PC-3 (cell line): ENCODE measurements around the gene POP4. TPM values are rescaled to one million over a fixed set of nuclear protein-coding genes. Genes with fewer than 3 reads are reported as not detected.

ENCODE experiments used
- ATAC-seq: fragments of 200-7000 bp; cut with Tn5 transposase; 2 replicates; pipeline ENCODE4 v1.9.1; 2020; ENCODE audit warnings: mild to moderate bottlenecking, moderate library complexity
- BruUV-seq: library from RNA; stranded (reverse); fragments of 400-500 nt; replicated peaks from 2 replicates; lab custom pipeline; 2021; lab: Mats Ljungman, UMichigan
- CTCF ChIA-PET: fragments of 300-600 bp; sonication (Branson Sonifier 250); formaldehyde crosslinking; loops from one replicate; lab custom pipeline; 2022; ENCODE audit warnings: antibody characterized with exemption; lab: Charles Lee
- POLR2A ChIA-PET: fragments of 300-600 bp; sonication (Branson Sonifier 250); formaldehyde crosslinking; loops from one replicate; lab custom pipeline; 2022; ENCODE audit warnings: antibody characterized with exemption; ENCODE audit not compliant: unreplicated experiment; lab: Charles Lee
- DNase-seq: peaks from one replicate; pipeline ENCODE4 v3.0.0-alpha.2; 2015
- H2AFZ ChIP-seq: fragments of 300-600 bp; sonication (generic); 2 replicates; pipeline ENCODE4 v1.6.0; 2016; ENCODE audit warnings: antibody characterized with exemption, low read length
- H3F3A ChIP-seq: fragments of 300-600 bp; sonication (generic); one replicate; pipeline ENCODE4 v1.6.0; 2017; ENCODE audit warnings: antibody characterized with exemption, low read length, control low read depth, mild to moderate bottlenecking; ENCODE audit not compliant: unreplicated experiment
- H3K27ac ChIP-seq: fragments of 300-600 bp; sonication (generic); 2 replicates; pipeline ENCODE4 v1.5.1; 2016; ENCODE audit warnings: mild to moderate bottlenecking, low read length
- H3K27me3 ChIP-seq: fragments of 300-600 bp; sonication (generic); 2 replicates; pipeline ENCODE4 v1.6.1; 2016; ENCODE audit warnings: low read length, mixed read lengths
- H3K36me3 ChIP-seq: fragments of 300-600 bp; sonication (generic); 2 replicates; pipeline ENCODE4 v1.6.1; 2016; ENCODE audit warnings: low read depth, mixed run types, low read length, mixed read lengths
- H3K4me1 ChIP-seq: fragments of 300-600 bp; sonication (generic); 2 replicates; pipeline ENCODE4 v1.5.1; 2016; ENCODE audit warnings: low read length; ENCODE audit not compliant: insufficient read depth
- H3K4me2 ChIP-seq: fragments of 300-600 bp; sonication (generic); 2 replicates; pipeline ENCODE4 v1.6.0; 2016; ENCODE audit warnings: low read length
- H3K4me3 ChIP-seq: fragments of 300-600 bp; sonication (generic); 2 replicates; pipeline ENCODE4 v1.5.1; 2016; ENCODE audit warnings: mild to moderate bottlenecking, low read length, mixed read lengths
- H3K79me2 ChIP-seq: fragments of 300-600 bp; sonication (generic); 2 replicates; pipeline ENCODE4 v1.6.1; 2017; ENCODE audit warnings: low read length, mixed read lengths
- H3K9ac ChIP-seq: fragments of 300-600 bp; sonication (generic); 2 replicates; pipeline ENCODE4 v1.6.0; 2016; ENCODE audit warnings: mild to moderate bottlenecking, low read length
- H3K9me2 ChIP-seq: fragments of 300-600 bp; sonication (generic); replicated peaks from 2 replicates; pipeline ENCODE4 v1.6.1; 2016; ENCODE audit warnings: mixed run types, low read length, mixed read lengths
- H3K9me3 ChIP-seq: fragments of 300-600 bp; sonication (generic); 2 replicates; pipeline ENCODE4 v1.6.1; 2016; ENCODE audit warnings: low read length, mixed read lengths
- H4K20me1 ChIP-seq: fragments of 300-600 bp; sonication (generic); 2 replicates; pipeline ENCODE4 v1.6.1; 2016; ENCODE audit warnings: low read length, mixed read lengths
- CTCF ChIP-seq: fragments of 300-600 bp; sonication (generic); conservative IDR thresholded peaks from 2 replicates; pipeline ENCODE4 v1.5.1; 2017; ENCODE audit warnings: antibody characterized with exemption, low read depth, mild to moderate bottlenecking, low read length
- EZH2 ChIP-seq: fragments of 300-600 bp; sonication (generic); IDR thresholded peaks from one replicate; pipeline ENCODE4 v1.6.1; 2017; ENCODE audit warnings: antibody characterized with exemption, mild to moderate bottlenecking, low read length; ENCODE audit not compliant: unreplicated experiment
- EZH2phosphoT487 ChIP-seq: fragments of 300-600 bp; sonication (generic); IDR thresholded peaks from 2 replicates; pipeline ENCODE4 v1.6.1; 2018; ENCODE audit warnings: mild to moderate bottlenecking, antibody characterized with exemption, low read length, borderline replicate concordance
- intact Hi-C: fragments of 100-400 bp; cut with micrococcal nuclease; formaldehyde crosslinking; loops from 2 replicates; pipeline ENCODE4 v1.9.0; 2023
- total RNA-seq: library from RNA; depleted of rRNA; stranded (reverse); fragments of >200 nt; gene quantifications from 2 replicates; pipeline ENCODE4 v1.2.3, GENCODE V29; 2014

The POP4 gene
- total RNA-seq, 1 experiment from 2014 or later: 115 TPM

GRCh38 chr19:29577649-29577963, 28.5 kb upstream of the POP4 start:
- H3K79me2 ChIP-seq: no peaks in the 10 kb centered on the region
- H3K27me3 ChIP-seq: peaks cover 49% of the 10 kb centered on the region
- no peak overlapping the region for H3K4me3 ChIP-seq
- BruUV-seq: no TSS peak
- TF ChIP-seq EZH2phosphoT487: no peak
- TF ChIP-seq EZH2: no peak
- no peak for TF ChIP-seq CTCF
- H3K27ac ChIP-seq: no peak overlapping the region
- H3F3A ChIP-seq: no peaks in the 10 kb centered on the region
- H3K9me2 ChIP-seq: no peaks in the 10 kb centered on the region
- H3K36me3 ChIP-seq: no peaks in the 10 kb centered on the region
- DNase-seq (no peak), ATAC-seq (no peak)
- no peak overlapping the region for H3K4me2 ChIP-seq
- H3K4me1 ChIP-seq: no peaks in the 10 kb centered on the region
- H2AFZ ChIP-seq: no peak overlapping the region
- intact Hi-C loops: no loop called here
- H4K20me1 ChIP-seq: no peaks in the 10 kb centered on the region
- CTCF ChIA-PET: no interaction called here
- POLR2A ChIA-PET: no interaction called here
- no peaks in the 10 kb centered on the region for H3K9me3 ChIP-seq
- H3K9ac ChIP-seq: no peak overlapping the region

GRCh38 chr19:29578349-29578748, 27.7 kb upstream of the POP4 start:
- intact Hi-C loops: no loop called here
- no TSS peak for BruUV-seq
- no peak overlapping the region for H3K4me3 ChIP-seq
- no peak overlapping the region for H3K27ac ChIP-seq
- H4K20me1 ChIP-seq: no peaks in the 10 kb centered on the region
- DNase-seq: no peak
- ATAC-seq: no peak
- H3K9ac ChIP-seq: no peak overlapping the region
- CTCF ChIA-PET: no interaction called here
- H3K79me2 ChIP-seq: no peaks in the 10 kb centered on the region
- H3K4me1 ChIP-seq: no peaks in the 10 kb centered on the region
- no peak overlapping the region for H3K4me2 ChIP-seq
- TF ChIP-seq EZH2phosphoT487 (no peak), EZH2 (no peak), CTCF (no peak)
- H2AFZ ChIP-seq: no peak overlapping the region
- H3F3A ChIP-seq: no peaks in the 10 kb centered on the region
- H3K9me2 ChIP-seq: no peaks in the 10 kb centered on the region
- POLR2A ChIA-PET: no interaction called here
- peaks cover 43% of the 10 kb centered on the region for H3K27me3 ChIP-seq
- H3K36me3 ChIP-seq: no peaks in the 10 kb centered on the region
- no peaks in the 10 kb centered on the region for H3K9me3 ChIP-seq

GRCh38 chr19:29579308-29579910, 26.7 kb upstream of the POP4 start:
- no peak for TF ChIP-seq EZH2phosphoT487
- TF ChIP-seq EZH2: no peak
- no peak for TF ChIP-seq CTCF
- Histone ChIP-seq H3K79me2 (no peaks in the 10 kb centered on the region), H3K4me3 (no peak overlapping the region), H3K9ac (no peak overlapping the region), H3K27ac (no peak overlapping the region), H4K20me1 (no peaks in the 10 kb centered on the region), H3K4me2 (no peak overlapping the region), H3K9me2 (no peaks in the 10 kb centered on the region), H3K36me3 (no peaks in the 10 kb centered on the region), H3F3A (no peaks in the 10 kb centered on the region), H3K9me3 (no peaks in the 10 kb centered on the region), H3K27me3 (peaks cover 32% of the 10 kb centered on the region), H2AFZ (no peak overlapping the region), H3K4me1 (no peaks in the 10 kb centered on the region)
- ATAC-seq (no peak), DNase-seq (no peak)
- ChIA-PET POLR2A (no interaction called here), CTCF (no interaction called here)
- intact Hi-C loops: no loop called here
- no TSS peak for BruUV-seq
